Testis (tissue), 3 donors: ENCODE data around the gene MARK1. TPM values are rescaled to one million over a fixed set of nuclear protein-coding genes. Genes with fewer than 3 reads are reported as not detected.

Experiments used
- DNase-seq: peaks from one replicate; pipeline ENCODE4 v3.0.0-alpha.2; 2019
- H3K27ac ChIP-seq, 2 donors: fragments of 200-600 bp; sonication (generic); one replicate each; pipeline ENCODE4 v1.5.1; 2019
- H3K27me3 ChIP-seq: fragments of 200-600 bp; sonication (generic); one replicate; pipeline ENCODE4 v1.5.1; 2019
- H3K36me3 ChIP-seq: fragments of 200-600 bp; sonication (generic); one replicate; pipeline ENCODE4 v1.5.1; 2017; ENCODE audit warnings: low read depth; ENCODE audit errors: missing control alignments
- H3K4me1 ChIP-seq: fragments of 200-600 bp; sonication (generic); one replicate; pipeline ENCODE4 v1.5.1; 2019
- H3K4me3 ChIP-seq, 2 donors: fragments of 200-600 bp; sonication (generic); one replicate each; pipeline ENCODE4 v1.5.1; 2017 to 2019
- H3K9me3 ChIP-seq: fragments of 200-600 bp; sonication (generic); one replicate; pipeline ENCODE4 v1.5.1; 2017
- POLR2A ChIP-seq: fragments of 450-650 bp; IDR thresholded peaks from one replicate; pipeline ENCODE4 v1.6.1; 2017; ENCODE audit warnings: antibody characterized with exemption, mild to moderate bottlenecking, moderate library complexity
- WGBS, 2 donors: methylation state at CpG; one replicate each; pipeline ENCODE4 v1.1.5; 2018; 5-methylcytosine and 5-hydroxymethylcytosine counted together
- intact Hi-C: fragments of 100-400 bp; cut with DNase I; formaldehyde crosslinking; loops from one replicate; pipeline ENCODE4 v1.15.1; 2023; ENCODE audit warnings: low total_unique reads
- polyA plus RNA-seq: library from polyadenylated mRNA; stranded (reverse); fragments of 350-450 nt; fragmentation: Illumina TruSeq; extraction: RNeasy Lipid Tissue Mini Kit (QIAGEN cat#74804); gene quantifications from one replicate; pipeline ENCODE4 v1.2.3, GENCODE V29; 2014; ENCODE audit warnings: low read depth, low replicate concordance; ENCODE audit not compliant: insufficient read depth
- total RNA-seq, 2 donors: library from RNA; depleted of rRNA; stranded (reverse); fragments of >200 nt; gene quantifications; one replicate each; pipeline ENCODE4 v1.2.3, GENCODE V29; 2016
- TF ChIP-seq, protein P1 (sequence below), 3 experiments: fragments of 450-650 bp in 2 of 3; fragments of 200-600 bp in 1 of 3; sonication (generic) in 1 of 3; IDR thresholded peaks; one replicate each; pipeline ENCODE4 v1.5.1; 2016 to 2019; ENCODE audit warnings: antibody characterized with exemption in 3 of 3, mild to moderate bottlenecking in 2 of 3, moderate library complexity in 1 of 3

Gene MARK1
- total and polyA plus RNA-seq, 3 donors from 2014 or later = 25.5 to 49.6 (median 31.2) TPM

DNA sequence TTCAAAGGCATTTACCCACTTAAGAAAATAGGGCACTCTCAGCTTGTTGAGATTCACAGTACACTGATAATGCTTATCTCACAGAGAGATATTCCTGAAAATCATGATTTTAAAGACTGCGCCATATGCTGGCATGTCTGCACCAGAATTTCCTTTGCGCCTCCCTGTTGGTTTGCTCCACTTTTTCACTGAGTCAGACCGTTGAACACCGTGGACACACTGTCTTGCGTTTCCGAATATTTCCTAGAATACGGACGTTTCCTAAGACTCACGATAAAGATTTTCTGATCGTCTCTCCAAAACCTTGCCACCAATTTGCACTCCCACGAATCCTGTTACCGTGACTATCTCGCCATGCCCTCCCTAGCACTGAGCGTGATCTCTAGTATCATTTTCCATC lies 161.7 kb downstream of the MARK1 start:
- Histone ChIP-seq H3K36me3 (no peaks in the 10 kb centered on the region), H3K4me1 (peaks cover 7% of the 10 kb centered on the region), H3K4me3 (peak overlapping the region; percentile 77 to 79), H3K27me3 (no peaks in the 10 kb centered on the region), H3K27ac (no peak overlapping the region), H3K9me3 (no peaks in the 10 kb centered on the region)
- intact Hi-C loops = loop anchor here (10.0 kb wide), 1 partner anchor 85 kb away; no protein-coding TSS in a partner anchor
- no peak for DNase-seq
- no peak for TF ChIP-seq POLR2A
- TF ChIP-seq, protein P1, sequence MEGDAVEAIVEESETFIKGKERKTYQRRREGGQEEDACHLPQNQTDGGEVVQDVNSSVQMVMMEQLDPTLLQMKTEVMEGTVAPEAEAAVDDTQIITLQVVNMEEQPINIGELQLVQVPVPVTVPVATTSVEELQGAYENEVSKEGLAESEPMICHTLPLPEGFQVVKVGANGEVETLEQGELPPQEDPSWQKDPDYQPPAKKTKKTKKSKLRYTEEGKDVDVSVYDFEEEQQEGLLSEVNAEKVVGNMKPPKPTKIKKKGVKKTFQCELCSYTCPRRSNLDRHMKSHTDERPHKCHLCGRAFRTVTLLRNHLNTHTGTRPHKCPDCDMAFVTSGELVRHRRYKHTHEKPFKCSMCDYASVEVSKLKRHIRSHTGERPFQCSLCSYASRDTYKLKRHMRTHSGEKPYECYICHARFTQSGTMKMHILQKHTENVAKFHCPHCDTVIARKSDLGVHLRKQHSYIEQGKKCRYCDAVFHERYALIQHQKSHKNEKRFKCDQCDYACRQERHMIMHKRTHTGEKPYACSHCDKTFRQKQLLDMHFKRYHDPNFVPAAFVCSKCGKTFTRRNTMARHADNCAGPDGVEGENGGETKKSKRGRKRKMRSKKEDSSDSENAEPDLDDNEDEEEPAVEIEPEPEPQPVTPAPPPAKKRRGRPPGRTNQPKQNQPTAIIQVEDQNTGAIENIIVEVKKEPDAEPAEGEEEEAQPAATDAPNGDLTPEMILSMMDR (IDR thresholded peaks at IDR 0.05) = no peak
- WGBS, 2 donors = 19 to 21% methylated on average over 14 of the region's 14 CpGs

DNA sequence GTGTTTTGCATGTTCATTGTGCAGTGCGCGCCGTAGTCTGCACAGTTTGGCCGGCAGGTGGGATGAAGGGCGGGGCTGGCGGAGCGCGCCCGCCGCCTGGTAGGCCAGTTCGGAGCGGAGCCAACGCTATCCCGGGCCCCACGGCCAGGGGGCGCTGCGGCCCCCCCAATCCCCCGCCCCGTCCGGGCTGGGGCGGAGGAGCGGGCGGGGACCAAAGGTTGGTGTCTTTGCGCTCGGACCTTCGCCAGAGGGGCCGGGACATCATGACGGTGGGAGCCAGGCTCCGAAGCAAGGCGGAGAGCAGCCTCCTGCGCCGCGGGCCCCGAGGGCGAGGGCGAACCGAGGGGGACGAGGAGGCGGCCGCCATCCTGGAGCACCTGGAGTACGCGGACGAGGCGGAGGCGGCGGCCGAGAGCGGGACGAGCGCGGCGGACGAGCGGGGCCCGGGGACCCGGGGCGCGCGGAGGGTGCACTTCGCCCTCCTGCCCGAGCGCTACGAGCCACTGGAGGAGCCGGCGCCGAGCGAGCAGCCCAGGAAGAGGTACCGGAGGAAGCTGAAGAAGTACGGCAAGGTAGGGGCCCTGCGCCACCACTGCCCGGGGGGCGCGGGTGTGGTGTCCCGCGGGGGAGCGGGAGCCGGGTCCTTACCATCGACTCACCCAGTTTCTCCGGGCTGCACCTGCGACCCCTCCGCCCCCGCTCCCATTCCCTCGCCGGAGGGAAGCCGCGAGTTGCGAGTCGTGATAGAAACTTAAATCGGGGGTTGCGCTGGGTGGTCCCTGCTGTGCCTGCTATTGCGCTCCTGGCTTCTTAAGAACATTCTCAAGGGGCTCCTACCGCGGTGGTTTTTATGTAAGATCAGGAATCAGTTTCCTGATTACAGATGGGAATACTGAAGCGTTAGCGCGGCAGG lies 162.5 kb downstream of the MARK1 start, which contains the start of gene C1orf115:
TSS of gene C1orf115 (plus strand) at position 224 of the 913 bp plus-strand sequence. CDS start at position 264, 40 bp downstream.
- 2 to 22% methylated on average over 6 to 92 of the region's 96 CpGs for WGBS, 2 donors
- peak; percentile 82 for DNase-seq
- Histone ChIP-seq H3K9me3 (no peaks in the 10 kb centered on the region), H3K36me3 (no peaks in the 10 kb centered on the region), H3K27me3 (no peaks in the 10 kb centered on the region), H3K27ac (peak within 1 kb of the TSS; percentile 12 to 68), H3K4me1 (peaks cover 7% of the 10 kb centered on the region), H3K4me3 (peak within 1 kb of the TSS; percentile 77 to 79)
- intact Hi-C loops = loop anchor here (10.0 kb wide), 1 partner anchor 84 kb away; no protein-coding TSS in a partner anchor
- TF ChIP-seq POLR2A = no peak
- TF ChIP-seq, protein P1 (IDR thresholded peaks at IDR 0.05) = peak; percentile 84 to 97 (median 90)

DNA sequence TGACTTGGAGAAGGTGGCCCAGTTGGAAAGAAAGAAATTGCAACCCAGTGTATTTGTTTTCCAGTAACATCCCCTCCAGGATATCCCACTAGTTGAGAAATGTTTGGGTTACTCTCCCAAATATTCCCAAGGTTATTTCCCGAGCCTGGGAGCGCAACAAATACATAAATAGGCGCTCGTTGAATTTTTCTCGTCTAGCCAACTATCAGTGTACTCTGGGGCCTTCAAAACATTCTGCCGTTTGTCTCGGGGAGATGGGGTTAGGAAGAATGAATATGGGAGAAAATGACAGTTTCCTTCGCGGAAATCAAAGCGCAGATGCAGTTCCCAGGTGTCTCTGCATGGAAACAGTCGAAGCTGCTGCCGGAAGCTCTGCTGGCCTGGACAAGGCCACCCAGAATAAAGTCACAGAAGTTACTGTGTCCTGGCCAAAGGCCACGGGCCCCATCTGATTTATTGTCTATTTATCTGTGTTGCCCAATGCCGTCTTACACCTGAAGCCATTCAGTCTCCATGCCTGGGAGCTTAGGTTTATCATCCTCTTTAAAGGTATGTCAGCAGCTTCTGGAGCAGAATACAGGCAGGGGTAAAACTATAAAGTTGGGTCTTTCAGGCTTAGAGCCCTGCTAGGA lies 163.2 kb downstream of the MARK1 start:
- H3K36me3 ChIP-seq = no peaks in the 10 kb centered on the region
- peak overlapping the region; percentile 77 to 79 for H3K4me3 ChIP-seq
- no peaks in the 10 kb centered on the region for H3K9me3 ChIP-seq
- WGBS, 2 donors = 19 to 45% methylated on average over 14 of the region's 14 CpGs
- intact Hi-C loops = loop anchor here (10.0 kb wide), 1 partner anchor 84 kb away; no protein-coding TSS in a partner anchor
- TF ChIP-seq POLR2A = no peak
- TF ChIP-seq, protein P1 (IDR thresholded peaks at IDR 0.05) = no peak
- H3K4me1 ChIP-seq = peaks cover 7% of the 10 kb centered on the region
- DNase-seq = no peak
- no peak overlapping the region for H3K27ac ChIP-seq
- no peaks in the 10 kb centered on the region for H3K27me3 ChIP-seq

DNA sequence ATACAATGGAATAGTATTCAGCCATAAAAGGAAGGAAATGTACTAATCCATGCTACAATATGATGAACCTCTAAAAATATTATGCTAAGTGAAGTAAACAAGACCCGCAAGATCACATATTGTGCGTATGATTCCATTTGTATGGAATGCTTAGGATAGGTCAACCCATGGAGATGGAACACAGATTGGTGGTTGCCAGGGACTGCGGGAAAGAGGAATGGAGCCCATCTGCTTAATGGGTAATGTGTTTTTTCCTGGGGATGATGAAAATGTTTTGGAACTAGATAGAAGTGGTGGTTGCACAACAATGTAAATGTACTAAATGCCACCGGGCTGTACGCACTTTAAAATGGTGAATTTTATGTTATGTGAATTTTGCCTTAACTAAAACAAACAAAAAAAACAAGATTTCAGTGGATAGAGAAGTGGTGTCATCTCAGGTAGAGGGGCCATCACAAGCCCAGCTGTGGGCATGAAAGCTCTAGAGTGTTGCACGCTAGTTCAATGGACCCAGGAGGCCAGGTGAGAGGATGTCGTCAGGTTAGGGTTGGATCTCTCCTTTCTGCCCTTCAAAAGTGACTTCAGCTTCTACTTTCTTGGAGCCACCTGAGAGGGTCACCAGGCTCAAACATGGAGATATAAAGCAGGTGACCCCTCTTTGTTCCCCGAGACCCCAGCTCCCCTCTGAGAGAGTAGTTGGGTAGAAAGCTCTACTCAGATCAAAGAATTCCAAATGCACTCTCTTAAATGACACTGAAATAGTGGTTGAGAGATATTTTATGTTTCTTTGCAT lies 164.7 kb downstream of the MARK1 start:
- TF ChIP-seq, protein P1 (IDR thresholded peaks at IDR 0.05) = no peak
- WGBS, 2 donors = 79 to 85% methylated on average over 8 of the region's 8 CpGs
- intact Hi-C loops = loop anchor here (10.0 kb wide), 1 partner anchor 82 kb away; no protein-coding TSS in a partner anchor
- H3K27me3 ChIP-seq = no peaks in the 10 kb centered on the region
- H3K27ac ChIP-seq = no peak overlapping the region
- H3K4me1 ChIP-seq = peaks cover 7% of the 10 kb centered on the region
- H3K4me3 ChIP-seq = no peak overlapping the region
- no peak for DNase-seq
- H3K36me3 ChIP-seq = no peaks in the 10 kb centered on the region
- no peaks in the 10 kb centered on the region for H3K9me3 ChIP-seq
